ENCODE data around the gene SNAP91.
"Not testable (repeated sequence)": the region's sequence is repeated elsewhere in the genome, so short reads cannot be mapped to it uniquely, and the experiment has no call there.

Gene SNAP91

GRCh38 chr6:83594941-83595340 is 114.0 kb downstream of the SNAP91 start:
- H3K9ac ChIP-seq (ENCODE audit: low read depth, low read length): no peak overlapping the region
- no peaks in the 10 kb centered on the region for H3K36me3 ChIP-seq (ENCODE audit: insufficient read depth, low read length)
- H3K27me3 ChIP-seq (ENCODE audit: insufficient read depth, low read length): no peaks in the 10 kb centered on the region
- H3K4me3 ChIP-seq (ENCODE audit: low read length): no peak overlapping the region
- no peak overlapping the region for H3K27ac ChIP-seq (ENCODE audit: low read depth, low read length)
- no peaks in the 10 kb centered on the region; the same call in 1 of the 2 replicates for H3K9me3 ChIP-seq (ENCODE audit: insufficient read depth, low read depth, low read length)
- 0 out of 2 replicates have a peak, but pooled peaks cover 3% of the 10 kb centered on the region for H3K4me1 ChIP-seq (ENCODE audit: insufficient read depth, low read length)

- H3K27me3 ChIP-seq (ENCODE audit: insufficient read depth, low read length): no peaks in the 10 kb centered on the region
- H3K4me3 ChIP-seq (ENCODE audit: low read length): no peak overlapping the region
- H3K27ac ChIP-seq (ENCODE audit: low read depth, low read length): no peak overlapping the region
- no peaks in the 10 kb centered on the region; the same call in 1 of the 2 replicates for H3K9me3 ChIP-seq (ENCODE audit: insufficient read depth, low read depth, low read length)
- no peaks in the 10 kb centered on the region for H3K36me3 ChIP-seq (ENCODE audit: insufficient read depth, low read length)
- H3K9ac ChIP-seq (ENCODE audit: low read depth, low read length): no peak overlapping the region
- H3K4me1 ChIP-seq (ENCODE audit: insufficient read depth, low read length): 0 out of 2 replicates have a peak, but pooled peaks cover 3% of the 10 kb centered on the region
- 97% methylated on average over 9 of the region's 9 CpGs for WGBS
These were observed 115.5 kb downstream of the SNAP91 start for GRCh38 chr6:83593395-83593785.

- no peaks in the 10 kb centered on the region; the same call in 1 of the 2 replicates for H3K9me3 ChIP-seq (ENCODE audit: insufficient read depth, low read depth, low read length)
These were observed 116.0 kb downstream of the SNAP91 start for GRCh38 chr6:83592770-83593394.

GRCh38 chr6:83590416-83590815 is 118.5 kb downstream of the SNAP91 start:
- H3K4me3 ChIP-seq (ENCODE audit: low read length): no peak overlapping the region
- no peak overlapping the region for H3K9ac ChIP-seq (ENCODE audit: low read depth, low read length)
- no peaks in the 10 kb centered on the region for H3K36me3 ChIP-seq (ENCODE audit: insufficient read depth, low read length)
- WGBS: no CpG with 5 or more reads among the region's 1 CpG
- H3K27me3 ChIP-seq (ENCODE audit: insufficient read depth, low read length): no peaks in the 10 kb centered on the region
- H3K27ac ChIP-seq (ENCODE audit: low read depth, low read length): no peak overlapping the region
- no peaks in the 10 kb centered on the region; the same call in 1 of the 2 replicates for H3K9me3 ChIP-seq (ENCODE audit: insufficient read depth, low read depth, low read length)
- no peaks in the 10 kb centered on the region for H3K4me1 ChIP-seq (ENCODE audit: insufficient read depth, low read length)

More at GRCh38 chr6:83592770-83593394, 116.0 kb downstream of the SNAP91 start:
- no peak overlapping the region for H3K9ac ChIP-seq (ENCODE audit: low read depth, low read length)
- no peaks in the 10 kb centered on the region for H3K36me3 ChIP-seq (ENCODE audit: insufficient read depth, low read length)
- H3K4me1 ChIP-seq (ENCODE audit: insufficient read depth, low read length): 0 out of 2 replicates have a peak, but pooled peaks cover 3% of the 10 kb centered on the region
- no peak overlapping the region for H3K27ac ChIP-seq (ENCODE audit: low read depth, low read length)
- no peak overlapping the region for H3K4me3 ChIP-seq (ENCODE audit: low read length)
- no peaks in the 10 kb centered on the region for H3K27me3 ChIP-seq (ENCODE audit: insufficient read depth, low read length)
- 96% methylated on average over 1 of the region's 2 CpGs for WGBS

- Histone ChIP-seq H3K4me1 (ENCODE audit: insufficient read depth, low read length) (no peaks in the 10 kb centered on the region), H3K27ac (ENCODE audit: low read depth, low read length) (no peak overlapping the region), H3K27me3 (ENCODE audit: insufficient read depth, low read length) (no peaks in the 10 kb centered on the region), H3K9ac (ENCODE audit: low read depth, low read length) (no peak overlapping the region), H3K4me3 (ENCODE audit: low read length) (no peak overlapping the region), H3K36me3 (ENCODE audit: insufficient read depth, low read length) (no peaks in the 10 kb centered on the region), H3K9me3 (ENCODE audit: insufficient read depth, low read depth, low read length) (no peaks in the 10 kb centered on the region; the same call in 1 of the 2 replicates)
These were observed 119.8 kb downstream of the SNAP91 start for GRCh38 chr6:83589076-83589475.

GRCh38 chr6:83578057-83578456 is 130.8 kb downstream of the SNAP91 start:
- H3K9ac ChIP-seq (ENCODE audit: low read depth, low read length): no peak overlapping the region
- WGBS: 100% methylated on average over 1 of the region's 1 CpG
- H3K27ac ChIP-seq (ENCODE audit: low read depth, low read length): no peak overlapping the region
- H3K4me1 ChIP-seq (ENCODE audit: insufficient read depth, low read length): no peaks in the 10 kb centered on the region
- H3K27me3 ChIP-seq (ENCODE audit: insufficient read depth, low read length): no peaks in the 10 kb centered on the region
- no peaks in the 10 kb centered on the region for H3K36me3 ChIP-seq (ENCODE audit: insufficient read depth, low read length)
- H3K9me3 ChIP-seq (ENCODE audit: insufficient read depth, low read depth, low read length): no peaks in the 10 kb centered on the region
- H3K4me3 ChIP-seq (ENCODE audit: low read length): no peak overlapping the region

- Histone ChIP-seq H3K4me3 (ENCODE audit: low read length) (no peak overlapping the region), H3K4me1 (ENCODE audit: insufficient read depth, low read length) (no peaks in the 10 kb centered on the region), H3K27me3 (ENCODE audit: insufficient read depth, low read length) (no peaks in the 10 kb centered on the region), H3K9ac (ENCODE audit: low read depth, low read length) (no peak overlapping the region), H3K9me3 (ENCODE audit: insufficient read depth, low read depth, low read length) (no peaks in the 10 kb centered on the region), H3K36me3 (ENCODE audit: insufficient read depth, low read length) (no peaks in the 10 kb centered on the region), H3K27ac (ENCODE audit: low read depth, low read length) (no peak overlapping the region)
- 95% methylated on average over 5 of the region's 6 CpGs for WGBS
These were observed 134.1 kb downstream of the SNAP91 start for GRCh38 chr6:83574783-83575182.

- WGBS: 93% methylated on average over 4 of the region's 4 CpGs
- H3K27ac ChIP-seq (ENCODE audit: low read depth, low read length); H3K9me3 ChIP-seq (ENCODE audit: insufficient read depth, low read depth, low read length): not testable (repeated sequence)
These were observed 137.2 kb downstream of the SNAP91 start for GRCh38 chr6:83571663-83572185.

GRCh38 chr6:83558975-83559374 is 149.9 kb downstream of the SNAP91 start:
- Histone ChIP-seq H3K27ac (ENCODE audit: low read depth, low read length) (no peak overlapping the region), H3K9ac (ENCODE audit: low read depth, low read length) (no peak overlapping the region), H3K27me3 (ENCODE audit: insufficient read depth, low read length) (no peaks in the 10 kb centered on the region), H3K9me3 (ENCODE audit: insufficient read depth, low read depth, low read length) (no peaks in the 10 kb centered on the region), H3K4me3 (ENCODE audit: low read length) (no peak overlapping the region), H3K36me3 (ENCODE audit: insufficient read depth, low read length) (no peaks in the 10 kb centered on the region), H3K4me1 (ENCODE audit: insufficient read depth, low read length) (no peaks in the 10 kb centered on the region)
- WGBS: 100% methylated on average over 1 of the region's 1 CpG

More at GRCh38 chr6:83571663-83572185, 137.2 kb downstream of the SNAP91 start:
- H3K27me3 ChIP-seq (ENCODE audit: insufficient read depth, low read length); H3K4me1 ChIP-seq (ENCODE audit: insufficient read depth, low read length); H3K36me3 ChIP-seq (ENCODE audit: insufficient read depth, low read length); H3K9ac ChIP-seq (ENCODE audit: low read depth, low read length); H3K4me3 ChIP-seq (ENCODE audit: low read length): not testable (repeated sequence)

- Histone ChIP-seq H3K4me1 (ENCODE audit: insufficient read depth, low read length) (no peaks in the 10 kb centered on the region), H3K27ac (ENCODE audit: low read depth, low read length) (no peak overlapping the region), H3K9me3 (ENCODE audit: insufficient read depth, low read depth, low read length) (no peaks in the 10 kb centered on the region), H3K27me3 (ENCODE audit: insufficient read depth, low read length) (no peaks in the 10 kb centered on the region), H3K36me3 (ENCODE audit: insufficient read depth, low read length) (no peaks in the 10 kb centered on the region), H3K4me3 (ENCODE audit: low read length) (no peak overlapping the region), H3K9ac (ENCODE audit: low read depth, low read length) (no peak overlapping the region)
These were observed 152.0 kb downstream of the SNAP91 start for GRCh38 chr6:83556871-83557270.

GRCh38 chr6:83551748-83552147 is 157.2 kb downstream of the SNAP91 start:
- WGBS: 97% methylated on average over 4 of the region's 4 CpGs

GRCh38 chr6:83550482-83550881 is 158.4 kb downstream of the SNAP91 start:
- not testable (repeated sequence) for H3K36me3 ChIP-seq (ENCODE audit: insufficient read depth, low read length); H3K27me3 ChIP-seq (ENCODE audit: insufficient read depth, low read length); H3K4me3 ChIP-seq (ENCODE audit: low read length); H3K27ac ChIP-seq (ENCODE audit: low read depth, low read length); H3K4me1 ChIP-seq (ENCODE audit: insufficient read depth, low read length); H3K9me3 ChIP-seq (ENCODE audit: insufficient read depth, low read depth, low read length); H3K9ac ChIP-seq (ENCODE audit: low read depth, low read length)
- WGBS: 97% methylated on average over 2 of the region's 5 CpGs

More at GRCh38 chr6:83551748-83552147, 157.2 kb downstream of the SNAP91 start:
- H3K27ac ChIP-seq (ENCODE audit: low read depth, low read length); H3K9me3 ChIP-seq (ENCODE audit: insufficient read depth, low read depth, low read length); H3K27me3 ChIP-seq (ENCODE audit: insufficient read depth, low read length); H3K4me1 ChIP-seq (ENCODE audit: insufficient read depth, low read length); H3K4me3 ChIP-seq (ENCODE audit: low read length); H3K9ac ChIP-seq (ENCODE audit: low read depth, low read length); H3K36me3 ChIP-seq (ENCODE audit: insufficient read depth, low read length): not testable (repeated sequence)

Measured in HUES64 (cell line).